Transverse colon (tissue), 4 donors: Measurements from ENCODE around the gene PDS5A. TPM values are rescaled to one million over a fixed set of nuclear protein-coding genes. Genes with fewer than 3 reads are reported as not detected.
"Not testable (repeated sequence)": the region's sequence is repeated elsewhere in the genome, so short reads cannot be mapped to it uniquely, and the experiment has no call there.

ENCODE experiments used
- DNase-seq: peaks from one replicate; pipeline ENCODE4 v3.0.0-alpha.2; 2019
- H3K27ac ChIP-seq, 4 donors: fragments of 200-600 bp; sonication (generic); 2 replicates each; pipeline ENCODE4 v1.5.1; 2016 to 2018; ENCODE audit warnings: inconsistent platforms in 4 of 4
- H3K27me3 ChIP-seq: fragments of 200-600 bp; sonication (generic); 2 replicates; pipeline ENCODE4 v1.5.1; 2017; ENCODE audit warnings: inconsistent platforms
- H3K36me3 ChIP-seq, 4 donors: fragments of 200-600 bp; sonication (generic); 2 replicates each; pipeline ENCODE4 v1.5.1; 2017 to 2019; ENCODE audit warnings: inconsistent platforms in 4 of 4
- H3K4me1 ChIP-seq, 4 donors: fragments of 200-600 bp; sonication (generic); 2 replicates each; pipeline ENCODE4 v1.5.1; 2017 to 2020; ENCODE audit warnings: inconsistent platforms in 4 of 4
- H3K4me3 ChIP-seq, 4 donors: fragments of 200-600 bp; sonication (generic); 1 replicate in 1 of 4; 2 replicates in 3 of 4; pipeline versions ENCODE4 v1.5.1 to v1.6.1; 2017 to 2019; ENCODE audit warnings: inconsistent platforms in 4 of 4
- H3K9me3 ChIP-seq, 2 donors: fragments of 200-600 bp; sonication (generic); 2 replicates each; pipeline ENCODE4 v1.5.1; 2017 to 2019; ENCODE audit warnings: inconsistent platforms in 2 of 2
- EP300 ChIP-seq: sonication (generic); formaldehyde crosslinking; IDR thresholded peaks from one replicate; pipeline ENCODE4 v1.6.1; 2017; ENCODE audit warnings: antibody characterized with exemption, low read depth
- POLR2A ChIP-seq: fragments of 450-650 bp; IDR thresholded peaks from one replicate; pipeline ENCODE4 v1.6.1; 2016; ENCODE audit warnings: antibody characterized with exemption, mild to moderate bottlenecking, moderate library complexity
- POLR2AphosphoS5 ChIP-seq, 3 donors: sonication (generic); formaldehyde crosslinking; IDR thresholded peaks; one replicate each; pipeline ENCODE4 v1.6.1; 2016; ENCODE audit warnings: antibody characterized with exemption in 3 of 3
- WGBS, 2 donors: methylation state at CpG; one replicate each; pipeline ENCODE4 v1.1.5; 2018; ENCODE audit warnings: low coverage in 1 of 2; 5-methylcytosine and 5-hydroxymethylcytosine counted together
- in situ Hi-C, 4 donors: fragments of 200-750 bp; cut with MboI; loops; one replicate each; pipeline versions ENCODE4 v1.15.0 to v1.15.1; 2017; ENCODE audit warnings: low sequenced_read_pairs in 3 of 4, low pct_ligation_motif_present in 1 of 4, low pct_unique_long_range_greater_than_20kb in 1 of 4
- intact Hi-C: fragments of 100-400 bp; cut with DNase I; formaldehyde crosslinking; loops from one replicate; pipeline ENCODE4 v1.15.1; 2023; ENCODE audit warnings: low total_unique reads
- total RNA-seq, 4 donors: library from RNA; depleted of rRNA; stranded (reverse); fragments of >200 nt; gene quantifications; one replicate each; pipeline ENCODE4 v1.1.0, GENCODE V29; 2016
- TF ChIP-seq, protein P1 (sequence below), 5 experiments: fragments of 200-600 bp in 3 of 5; fragments of 450-650 bp in 2 of 5; sonication (generic) in 3 of 5; IDR thresholded peaks; 1 replicate in 2 of 5; 2 replicates in 3 of 5; pipeline ENCODE4 v1.5.1; 2016 to 2017; ENCODE audit warnings: antibody characterized with exemption in 5 of 5, inconsistent platforms in 3 of 5, mild to moderate bottlenecking in 2 of 5, moderate library complexity in 1 of 5

The PDS5A gene
- total RNA-seq, 4 donors from 2014 or later: 62.1 to 74.0 (median 68.5) TPM

DNA sequence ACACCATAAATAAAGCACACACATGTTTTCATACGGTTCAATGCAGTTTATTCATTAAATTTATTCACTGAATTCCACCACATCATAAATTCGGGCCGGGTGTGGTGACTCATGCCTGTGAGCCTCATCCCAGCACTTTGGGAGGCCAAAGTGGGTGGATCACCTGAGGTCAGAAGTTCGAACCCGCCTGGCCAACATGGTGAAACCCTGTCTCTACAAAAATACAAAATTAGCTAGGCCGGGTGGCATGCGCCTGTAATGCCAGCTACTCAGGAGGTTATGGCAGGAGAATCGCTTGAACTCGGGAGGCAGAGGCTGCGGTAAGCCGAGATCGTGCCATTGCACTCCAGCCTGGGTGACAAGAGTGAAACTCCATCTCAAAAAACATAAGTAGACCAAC lies 131.6 kb downstream of the PDS5A start:
- Histone ChIP-seq H3K27ac (no peak overlapping the region), H3K27me3 (no peaks in the 10 kb centered on the region), H3K36me3 (peaks cover 0 to 43% (median 16%) of the 10 kb centered on the region in 4 donors), H3K4me1 (peaks cover 0 to 10% (median 0%) of the 10 kb centered on the region in 4 donors), H3K4me3 (no peak overlapping the region), H3K9me3 (no peaks in the 10 kb centered on the region)
- peak; percentile 13 for DNase-seq
- in situ Hi-C loops: no loop called here
- WGBS, 2 donors: 85 to 90% methylated on average over 11 to 12 of the region's 12 CpGs
- TF ChIP-seq POLR2AphosphoS5 (IDR thresholded peaks at IDR 0.05) (no peak), POLR2A (no peak), EP300 (no peak)
- TF ChIP-seq, protein P1, sequence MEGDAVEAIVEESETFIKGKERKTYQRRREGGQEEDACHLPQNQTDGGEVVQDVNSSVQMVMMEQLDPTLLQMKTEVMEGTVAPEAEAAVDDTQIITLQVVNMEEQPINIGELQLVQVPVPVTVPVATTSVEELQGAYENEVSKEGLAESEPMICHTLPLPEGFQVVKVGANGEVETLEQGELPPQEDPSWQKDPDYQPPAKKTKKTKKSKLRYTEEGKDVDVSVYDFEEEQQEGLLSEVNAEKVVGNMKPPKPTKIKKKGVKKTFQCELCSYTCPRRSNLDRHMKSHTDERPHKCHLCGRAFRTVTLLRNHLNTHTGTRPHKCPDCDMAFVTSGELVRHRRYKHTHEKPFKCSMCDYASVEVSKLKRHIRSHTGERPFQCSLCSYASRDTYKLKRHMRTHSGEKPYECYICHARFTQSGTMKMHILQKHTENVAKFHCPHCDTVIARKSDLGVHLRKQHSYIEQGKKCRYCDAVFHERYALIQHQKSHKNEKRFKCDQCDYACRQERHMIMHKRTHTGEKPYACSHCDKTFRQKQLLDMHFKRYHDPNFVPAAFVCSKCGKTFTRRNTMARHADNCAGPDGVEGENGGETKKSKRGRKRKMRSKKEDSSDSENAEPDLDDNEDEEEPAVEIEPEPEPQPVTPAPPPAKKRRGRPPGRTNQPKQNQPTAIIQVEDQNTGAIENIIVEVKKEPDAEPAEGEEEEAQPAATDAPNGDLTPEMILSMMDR (IDR thresholded peaks at IDR 0.05): no peak
- intact Hi-C loops: no loop called here

DNA sequence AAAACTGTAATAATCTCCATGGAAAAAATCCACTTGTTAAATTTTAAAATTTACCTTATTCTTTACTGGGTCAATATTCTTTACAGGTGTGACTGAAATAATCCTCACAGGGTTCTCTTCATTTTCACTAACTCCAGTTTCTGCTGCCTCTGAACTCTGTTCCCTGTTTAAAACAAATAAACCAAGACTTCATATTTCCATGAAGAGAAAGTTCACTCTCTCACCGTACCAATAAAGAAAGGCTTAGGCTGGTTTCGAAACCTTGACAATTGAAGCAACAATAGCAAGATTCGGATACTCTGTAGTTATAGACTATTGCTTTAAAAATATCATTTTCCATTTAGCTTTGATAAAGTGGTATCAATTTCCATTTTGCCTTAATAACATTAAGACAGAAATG lies 135.8 kb downstream of the PDS5A start:
- H3K9me3 ChIP-seq: no peaks in the 10 kb centered on the region
- no peak overlapping the region for H3K27ac ChIP-seq
- WGBS, 2 donors: 98 to 100% methylated on average over 3 of the region's 3 CpGs
- TF ChIP-seq POLR2AphosphoS5 (IDR thresholded peaks at IDR 0.05): no peak
- TF ChIP-seq POLR2A: no peak
- TF ChIP-seq EP300: no peak
- TF ChIP-seq, protein P1 (IDR thresholded peaks at IDR 0.05): no peak
- H3K4me3 ChIP-seq: no peak overlapping the region
- H3K27me3 ChIP-seq: no peaks in the 10 kb centered on the region
- in situ Hi-C loops (no loop called here), intact Hi-C loops (no loop called here)
- no peak for DNase-seq
- peaks cover 0 to under 1% (median 0%) of the 10 kb centered on the region in 4 donors for H3K4me1 ChIP-seq
- peaks cover 0 to 68% (median 29%) of the 10 kb centered on the region in 4 donors for H3K36me3 ChIP-seq

DNA sequence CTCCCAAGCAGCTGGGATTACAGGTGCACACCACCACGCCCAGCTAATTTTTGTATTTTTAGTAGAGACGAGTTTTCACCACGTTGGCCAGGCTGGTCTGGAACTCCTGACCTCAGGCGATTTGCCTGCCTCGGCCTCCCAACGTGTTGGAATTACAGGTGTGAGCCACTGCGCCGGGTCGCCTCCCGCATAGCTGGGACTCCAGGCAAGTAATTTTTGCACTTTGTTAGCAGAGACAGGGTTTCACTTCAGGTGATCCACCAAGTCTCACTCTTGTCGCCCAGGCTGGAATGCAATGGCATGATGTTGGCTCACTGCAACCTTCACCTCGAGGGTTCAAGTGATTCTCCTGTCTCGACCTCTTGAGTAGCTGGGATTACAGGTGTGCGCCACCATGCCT lies 137.2 kb downstream of the PDS5A start:
- WGBS, 2 donors: 97 to 100% methylated on average over 1 to 14 of the region's 14 CpGs
- DNase-seq, in situ Hi-C loops, H3K4me3 ChIP-seq, H3K27ac ChIP-seq, H3K4me1 ChIP-seq, H3K27me3 ChIP-seq, H3K9me3 ChIP-seq: not testable (repeated sequence)
- intact Hi-C loops: loop anchor here (1.0 kb wide), 1 partner anchor 38 kb away; no protein-coding TSS in a partner anchor
- peaks cover 0 to 73% (median 35%) of the 10 kb centered on the region in 4 donors for H3K36me3 ChIP-seq

DNA sequence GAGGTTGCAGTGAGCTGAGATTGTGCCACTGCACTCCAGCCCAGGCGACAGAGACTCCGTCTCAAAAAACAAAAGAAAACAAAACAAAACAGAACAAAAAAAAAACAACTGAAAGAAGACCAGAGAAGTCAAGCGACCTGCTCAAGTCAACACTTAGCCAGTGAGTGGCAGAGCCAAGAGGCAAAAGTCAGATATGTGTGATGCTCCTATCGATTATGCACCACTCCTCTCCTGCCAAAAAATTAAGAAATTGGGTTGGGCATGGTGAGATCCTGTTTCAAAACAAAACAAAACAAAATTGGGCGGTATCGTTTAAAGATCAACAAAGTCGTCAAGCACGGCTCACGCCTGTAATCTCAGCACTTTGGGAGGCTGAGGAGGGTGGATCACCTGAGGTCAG lies 137.7 kb downstream of the PDS5A start:
- Histone ChIP-seq H3K36me3 (peaks cover 0 to 70% (median 35%) of the 10 kb centered on the region in 4 donors), H3K9me3 (no peaks in the 10 kb centered on the region), H3K27ac (no peak overlapping the region), H3K4me3 (no peak overlapping the region), H3K4me1 (no peaks in the 10 kb centered on the region), H3K27me3 (no peaks in the 10 kb centered on the region)
- 93 to 97% methylated on average over 3 to 9 of the region's 9 CpGs for WGBS, 2 donors
- in situ Hi-C loops: no loop called here
- TF ChIP-seq EP300: no peak
- TF ChIP-seq POLR2AphosphoS5 (IDR thresholded peaks at IDR 0.05): no peak
- no peak for TF ChIP-seq POLR2A
- TF ChIP-seq, protein P1 (IDR thresholded peaks at IDR 0.05): no peak
- intact Hi-C loops: loop anchor here (1.0 kb wide), 1 partner anchor 38 kb away; no protein-coding TSS in a partner anchor
- DNase-seq: no peak

DNA sequence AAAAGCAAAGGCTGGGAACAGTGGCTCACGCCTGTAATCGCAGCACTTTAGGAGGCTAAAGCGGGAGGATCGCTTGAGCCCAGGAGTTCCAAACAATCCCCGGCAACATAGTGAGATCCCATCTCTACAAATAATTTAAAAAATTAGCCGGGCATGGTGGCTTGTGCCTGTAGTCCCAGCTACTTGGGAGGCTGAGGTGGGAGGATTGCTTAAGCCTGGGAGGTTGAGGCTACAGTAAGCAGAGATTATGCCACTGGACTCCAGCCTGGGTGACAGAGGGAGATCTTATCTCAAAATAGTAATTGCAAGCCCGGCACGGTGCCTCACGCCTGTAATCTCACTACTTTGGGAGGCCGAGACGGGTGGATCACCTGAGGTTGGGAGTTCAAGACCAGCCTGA lies 139.3 kb downstream of the PDS5A start:
- H3K4me1 ChIP-seq, H3K27ac ChIP-seq, H3K27me3 ChIP-seq, in situ Hi-C loops, H3K4me3 ChIP-seq, H3K9me3 ChIP-seq, DNase-seq, intact Hi-C loops: not testable (repeated sequence)
- peaks cover 0 to 67% (median 32%) of the 10 kb centered on the region in 4 donors for H3K36me3 ChIP-seq
- WGBS, 2 donors: 95 to 100% methylated on average over 1 to 11 of the region's 11 CpGs
